Medulla oblongata (tissue), 1 donor: ENCODE measurements around the gene MYO1G.
A peak's percentile ranks its signal among the peaks of the same experiment; 100 is the strongest.
"Not testable (repeated sequence)": the region's sequence is repeated elsewhere in the genome, so short reads cannot be mapped to it uniquely, and the experiment has no call there.

ENCODE experiments used
- DNase-seq: peaks from one replicate; pipeline ENCODE4 v3.0.0-alpha.2; 2015; ENCODE audit errors: extremely low spot score

Gene MYO1G

GRCh38 chr7:44999245-45000092 is 20.7 kb upstream of the MYO1G start:
- DNase-seq, result peak; percentile 99

- DNase-seq, result no peak
Measured at GRCh38 chr7:44998153-44998871, 19.5 kb upstream of the MYO1G start.

DNA sequence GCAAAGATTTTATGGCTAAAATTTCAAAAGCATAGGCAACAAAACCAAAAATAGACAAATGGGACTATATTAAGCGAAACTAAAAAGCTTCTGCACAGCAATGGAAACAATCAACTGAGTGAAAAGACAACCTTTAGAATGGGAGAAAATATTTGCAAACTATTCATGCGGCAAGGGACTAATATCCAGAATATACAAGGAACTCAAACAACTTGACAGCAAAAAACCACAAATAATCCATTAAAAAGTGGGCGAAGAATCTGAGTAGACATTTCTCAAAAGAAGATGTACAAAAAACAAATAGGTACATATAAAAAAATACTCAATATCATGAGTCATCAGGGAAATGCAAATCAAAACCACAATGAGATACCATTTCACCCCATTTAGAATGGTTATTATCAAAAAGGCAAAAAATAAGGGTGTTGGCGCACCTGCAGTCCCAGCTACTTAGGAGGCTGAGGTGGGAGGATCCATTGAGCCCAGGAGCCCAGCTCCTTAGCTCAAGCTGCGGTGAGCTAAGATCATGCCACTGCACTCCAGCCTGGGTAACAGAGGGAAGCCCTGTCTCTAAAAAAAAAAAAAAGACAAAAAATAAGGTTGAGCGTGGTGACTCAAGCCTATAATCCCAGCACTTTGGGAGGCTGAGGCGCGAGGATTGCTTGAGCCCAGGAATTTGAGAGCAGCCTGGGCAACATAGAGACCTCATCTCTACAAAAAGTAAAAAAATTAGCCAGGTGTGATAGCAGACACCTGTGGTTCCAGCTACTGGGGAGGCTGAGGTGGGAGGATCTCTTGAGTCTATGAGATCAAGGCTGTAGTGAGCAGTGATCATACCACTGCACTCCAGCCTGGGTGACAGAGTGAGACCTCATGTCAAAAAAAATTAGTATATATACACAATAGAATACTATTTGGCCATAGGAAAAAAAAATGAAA is 17.0 kb upstream of the MYO1G start:
- no peak for DNase-seq

DNA sequence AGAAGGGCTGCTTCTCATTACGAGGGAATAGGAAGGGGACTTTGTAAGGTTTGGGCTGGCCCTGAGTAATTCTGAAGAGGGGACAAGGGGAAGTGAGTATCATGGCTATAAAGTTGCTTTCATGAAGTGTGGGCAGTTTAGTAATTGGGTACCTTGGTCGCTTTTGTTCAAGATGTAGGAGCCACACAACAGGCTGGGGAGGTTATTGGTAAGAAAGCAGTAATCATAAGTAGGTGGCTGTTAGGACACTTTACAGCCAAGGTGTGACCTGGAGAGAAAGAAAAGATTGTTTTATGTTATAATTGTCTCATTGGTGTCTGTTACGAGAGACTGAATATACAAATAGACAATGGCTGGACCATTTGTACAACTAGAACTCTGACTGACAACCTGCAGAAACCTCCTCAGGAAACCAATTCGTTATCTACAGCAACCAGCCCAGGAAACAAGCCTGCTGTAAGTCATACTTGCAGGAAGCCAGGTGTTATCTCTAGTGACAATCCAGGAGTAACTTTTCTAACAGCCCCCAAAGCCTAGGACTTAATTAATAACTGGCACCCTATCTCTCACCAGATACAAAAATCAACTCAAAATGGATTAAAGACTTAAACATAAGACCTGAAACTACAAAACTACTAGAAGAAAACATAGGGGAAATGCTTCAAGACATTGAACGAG is 16.2 kb upstream of the MYO1G start:
- DNase-seq, result no peak

- not testable (repeated sequence) for DNase-seq
Measured at GRCh38 chr7:44992004-44992795, 13.4 kb upstream of the MYO1G start.

GRCh38 chr7:44990109-44991023 is 11.6 kb upstream of the MYO1G start:
- DNase-seq, result no peak

- DNase-seq, result no peak
Measured at GRCh38 chr7:44989132-44989531, 10.3 kb upstream of the MYO1G start.

- no peak for DNase-seq
Measured at GRCh38 chr7:44988701-44989100, 9.9 kb upstream of the MYO1G start.

GRCh38 chr7:44987996-44988395 is 9.2 kb upstream of the MYO1G start:
- DNase-seq, result no peak

- no peak for DNase-seq
Measured at GRCh38 chr7:44987457-44987856, 8.6 kb upstream of the MYO1G start.

DNA sequence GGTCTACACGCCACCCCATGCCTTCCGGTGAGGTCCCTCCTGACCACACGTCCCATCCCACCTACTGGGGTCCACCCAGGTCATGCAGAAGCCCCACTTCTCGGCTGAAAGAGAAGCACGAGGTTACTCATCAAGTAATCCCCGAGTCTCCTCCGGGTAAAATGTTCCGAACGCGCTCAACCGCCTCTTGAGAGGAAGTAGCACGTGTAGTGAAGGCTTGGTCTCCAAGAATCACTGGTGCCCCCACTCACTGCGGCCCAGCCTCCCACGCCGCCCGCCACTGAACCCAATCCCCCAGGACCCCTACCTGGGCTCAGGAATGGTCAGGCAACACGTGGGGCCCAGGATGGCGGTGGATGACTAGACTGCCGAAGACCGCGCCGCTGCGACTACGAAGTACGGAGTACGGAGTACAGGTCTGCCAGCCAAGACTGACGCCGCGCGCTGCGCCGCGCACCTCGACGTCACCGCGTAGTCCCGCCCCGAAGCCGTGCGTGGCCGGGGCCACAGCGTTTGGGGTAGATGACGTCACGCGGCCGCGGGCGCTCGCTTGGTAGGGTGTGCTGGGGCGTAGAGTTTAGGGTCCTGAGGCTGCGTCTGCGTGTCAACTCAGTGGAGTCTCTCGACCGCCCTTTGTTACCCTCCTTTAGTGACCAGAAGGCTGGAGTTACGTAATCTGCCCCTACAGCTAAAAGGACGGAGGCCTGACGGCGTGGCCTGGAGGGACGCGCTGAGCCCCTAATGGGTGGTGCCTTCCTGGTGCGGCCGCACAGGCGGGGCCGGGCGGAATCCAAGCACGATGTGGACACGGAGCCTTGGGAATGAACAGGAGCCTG is 7.6 kb upstream of the MYO1G start:
- DNase-seq, result peak; percentile 85

DNA sequence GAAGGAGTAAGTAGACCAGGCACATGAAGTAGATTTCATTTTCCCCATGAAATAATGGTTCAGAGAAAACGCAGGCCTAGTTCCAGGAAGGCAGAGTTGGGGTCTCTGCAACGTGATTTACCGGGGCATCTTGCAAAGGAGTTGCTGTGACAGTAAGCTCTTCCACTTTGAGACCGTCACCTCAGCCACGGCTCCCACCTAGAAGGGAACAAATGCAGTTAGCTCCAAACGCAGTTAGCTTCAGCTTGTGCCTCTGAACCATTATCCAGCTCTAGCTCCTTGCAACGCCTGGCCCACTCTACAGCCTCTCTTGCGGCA is 7.0 kb upstream of the MYO1G start:
- DNase-seq, result no peak

- no peak for DNase-seq
Measured at GRCh38 chr7:44985033-44985695, 6.3 kb upstream of the MYO1G start.

- DNase-seq, result no peak
Measured at GRCh38 chr7:44984478-44984758, 5.6 kb upstream of the MYO1G start.

GRCh38 chr7:44983742-44984477 is 5.1 kb upstream of the MYO1G start:
- no peak for DNase-seq

GRCh38 chr7:44982970-44983369 is 4.2 kb upstream of the MYO1G start:
- DNase-seq, result no peak

DNA sequence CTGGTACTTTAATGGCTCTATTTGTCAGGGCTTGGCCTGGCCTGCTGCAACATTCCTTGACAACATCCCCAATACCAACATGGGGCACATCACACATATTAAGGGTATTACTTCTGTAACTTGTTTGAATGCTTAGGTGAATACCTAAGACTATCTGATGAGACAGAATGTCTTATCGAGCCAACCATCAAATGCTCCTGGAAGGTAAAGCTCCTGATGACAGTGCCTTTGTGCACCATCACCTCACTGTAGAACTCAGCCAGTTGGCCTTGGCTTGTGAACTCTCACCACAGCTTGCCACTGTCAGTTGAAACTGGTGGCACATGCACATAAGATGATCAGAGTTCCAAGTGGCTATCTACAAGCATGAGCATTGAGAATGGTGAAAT is 3.7 kb upstream of the MYO1G start:
- no peak for DNase-seq
